Activated CD4-positive, alpha-beta memory T cell treated with anti-CD3 and anti-CD28 coated beads for 36 hours (primary cell): ENCODE measurements around the gene LARP1. TPM values are rescaled to one million over a fixed set of nuclear protein-coding genes. Genes with fewer than 3 reads are reported as not detected.

Experiments
- CTCF ChIA-PET: fragments of 350-600 bp; sonication (Branson Sonifier 250); formaldehyde crosslinking; loops from one replicate; lab custom pipeline; 2021; ENCODE audit warnings: antibody characterized with exemption, inconsistent platforms; lab: Charles Lee
- POLR2A ChIA-PET: fragments of 350-600 bp; sonication (Branson Sonifier 250); formaldehyde crosslinking; loops from one replicate; lab custom pipeline; 2021; ENCODE audit warnings: antibody characterized with exemption; lab: Charles Lee
- DNase-seq: peaks from one replicate; pipeline ENCODE4 v3.0.0-alpha.2; 2020
- H3K27ac Mint-ChIP-seq: one replicate; pipeline ENCODE4 v1.8.0; 2021; ENCODE audit warnings: mixed read lengths
- H3K27me3 Mint-ChIP-seq: one replicate; pipeline ENCODE4 v1.8.0; 2021; ENCODE audit warnings: mixed read lengths
- H3K36me3 Mint-ChIP-seq: one replicate; pipeline ENCODE4 v1.8.0; 2021; ENCODE audit warnings: mixed read lengths
- H3K4me1 Mint-ChIP-seq: one replicate; pipeline ENCODE4 v1.8.0; 2021; ENCODE audit warnings: low read depth, mixed read lengths
- H3K4me3 Mint-ChIP-seq: one replicate; pipeline ENCODE4 v1.8.0; 2021; ENCODE audit warnings: mild to moderate bottlenecking, mixed read lengths
- H3K9me3 Mint-ChIP-seq: one replicate; pipeline ENCODE4 v1.8.0; 2021; ENCODE audit warnings: mixed read lengths
- intact Hi-C: fragments of 100-400 bp; cut with micrococcal nuclease; formaldehyde crosslinking; loops from one replicate; pipeline ENCODE4 v1.15.1; 2023
- total RNA-seq, 2 experiments: library from RNA; stranded (reverse); gene quantifications; one replicate each; pipeline ENCODE4 v1.2.3, GENCODE V29; 2021

LARP1 gene
- total RNA-seq, 2 experiments from 2014 or later = 186 to 201 TPM

DNA sequence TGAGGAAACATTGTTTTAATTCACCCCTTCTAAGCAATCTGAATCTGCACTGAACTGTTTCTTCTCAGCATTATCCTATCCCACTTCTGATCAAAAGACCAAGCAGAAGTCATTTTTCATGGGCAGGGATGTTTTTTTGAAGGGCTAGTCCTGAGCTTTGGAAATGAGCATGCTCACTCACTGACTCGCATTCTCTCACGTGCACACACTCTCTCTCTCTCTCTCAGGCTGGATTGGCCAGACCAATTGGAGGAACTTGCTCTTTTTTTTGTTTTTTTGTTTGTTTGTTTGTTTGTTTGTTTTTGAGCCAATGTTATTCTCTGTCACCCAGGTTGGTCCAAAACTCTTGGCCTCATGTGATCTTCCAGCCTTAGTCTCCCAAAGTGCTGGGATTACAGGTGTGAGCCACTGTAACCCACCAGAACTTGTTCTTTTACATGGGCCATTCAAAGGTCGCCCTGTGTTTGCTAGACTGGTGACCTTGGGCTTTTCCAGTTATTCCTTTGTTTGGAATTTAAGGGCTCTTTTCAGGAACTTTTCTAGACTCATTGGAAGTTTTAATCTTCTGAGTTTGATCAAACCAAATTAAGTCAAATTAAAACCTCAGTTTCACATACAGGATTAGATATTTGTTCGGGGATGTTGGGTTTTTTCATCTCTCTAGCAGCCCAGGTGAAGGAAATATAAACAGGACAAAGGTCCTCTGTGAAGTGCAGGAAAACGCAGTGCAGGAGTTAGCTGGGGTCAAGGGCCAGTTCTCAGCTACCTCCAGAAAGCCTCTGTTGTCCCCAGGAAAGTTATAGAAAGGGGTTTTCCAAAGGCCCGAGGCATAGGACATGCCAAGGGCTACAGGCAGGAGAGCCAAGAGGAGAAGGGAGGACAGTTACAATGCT lies 82.1 kb downstream of the LARP1 start:
- ChIA-PET CTCF (no interaction called here), POLR2A (no interaction called here)
- Mint-ChIP-seq H3K36me3 (no peaks in the 10 kb centered on the region), H3K9me3 (no peaks in the 10 kb centered on the region), H3K27ac (no peak overlapping the region), H3K4me1 (no peaks in the 10 kb centered on the region), H3K4me3 (no peak overlapping the region), H3K27me3 (no peaks in the 10 kb centered on the region)
- intact Hi-C loops = no loop called here
- DNase-seq = no peak

DNA sequence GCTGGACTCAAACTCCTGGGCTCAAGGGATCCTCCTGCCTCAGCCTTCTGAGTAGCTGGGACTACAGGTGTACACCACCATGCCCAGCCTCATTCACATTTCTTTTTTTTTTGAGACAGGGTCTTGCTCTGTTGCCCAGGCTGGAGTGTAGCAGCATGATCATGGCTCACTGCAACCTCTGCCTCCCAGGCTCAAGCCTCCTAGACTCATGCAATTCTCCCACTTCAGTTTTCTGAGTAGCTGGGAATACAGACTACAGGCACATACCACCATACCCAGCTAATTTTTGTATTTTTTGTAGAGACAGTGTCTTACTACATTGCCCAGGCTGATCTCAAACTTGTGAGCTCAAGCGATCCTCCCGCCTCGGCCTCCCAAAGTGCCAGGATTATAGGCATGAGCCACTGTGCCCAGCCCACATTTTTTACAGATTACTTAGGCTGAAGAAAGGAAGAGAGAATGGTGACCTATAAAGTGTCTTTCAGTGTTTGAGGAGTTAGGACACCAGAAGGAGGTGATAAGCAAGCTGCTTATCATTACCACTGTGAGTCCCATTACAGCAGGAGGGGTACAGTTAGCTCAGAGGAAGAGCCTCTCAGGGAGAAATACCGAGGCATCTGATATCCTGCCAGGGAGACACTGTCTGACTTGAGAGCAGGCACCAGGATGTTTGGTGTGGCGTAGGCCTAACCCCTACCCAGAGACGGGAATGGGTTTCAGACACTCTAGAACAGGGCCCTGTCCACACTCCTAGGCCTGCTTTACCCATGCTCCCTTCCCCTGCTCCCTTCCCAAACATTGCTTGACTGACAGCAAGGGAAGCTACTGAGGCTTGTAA lies 85.5 kb downstream of the LARP1 start:
- ChIA-PET POLR2A (no interaction called here), CTCF (no interaction called here)
- H3K4me1 Mint-ChIP-seq = no peaks in the 10 kb centered on the region
- H3K36me3 Mint-ChIP-seq = no peaks in the 10 kb centered on the region
- H3K4me3 Mint-ChIP-seq = no peak overlapping the region
- no peak overlapping the region for H3K27ac Mint-ChIP-seq
- DNase-seq = no peak
- H3K9me3 Mint-ChIP-seq = no peaks in the 10 kb centered on the region
- intact Hi-C loops = no loop called here
- H3K27me3 Mint-ChIP-seq = no peaks in the 10 kb centered on the region

DNA sequence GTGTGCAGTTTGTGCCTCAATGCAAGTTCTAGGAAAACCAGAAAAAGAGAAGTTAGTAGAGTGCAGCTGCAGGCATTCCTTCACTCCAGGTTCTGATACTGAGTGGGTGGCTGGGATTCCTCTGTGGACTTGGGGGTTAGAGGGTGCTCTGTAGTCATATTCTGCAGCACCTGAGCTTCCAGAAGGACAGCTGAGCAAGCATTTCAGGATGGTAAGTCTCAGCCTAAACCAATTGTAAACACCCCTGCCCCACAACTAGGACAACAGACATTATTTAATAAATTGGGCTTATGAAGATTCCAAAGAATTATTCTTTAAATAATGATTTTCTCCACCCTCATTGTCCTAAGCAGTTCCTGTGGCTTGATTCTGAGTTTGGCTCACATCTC lies 86.1 kb downstream of the LARP1 start:
- intact Hi-C loops = no loop called here
- no peaks in the 10 kb centered on the region for H3K9me3 Mint-ChIP-seq
- H3K4me3 Mint-ChIP-seq = no peak overlapping the region
- no peak for DNase-seq
- H3K27me3 Mint-ChIP-seq = no peaks in the 10 kb centered on the region
- H3K36me3 Mint-ChIP-seq = no peaks in the 10 kb centered on the region
- no peak overlapping the region for H3K27ac Mint-ChIP-seq
- ChIA-PET CTCF (no interaction called here), POLR2A (no interaction called here)
- no peaks in the 10 kb centered on the region for H3K4me1 Mint-ChIP-seq

DNA sequence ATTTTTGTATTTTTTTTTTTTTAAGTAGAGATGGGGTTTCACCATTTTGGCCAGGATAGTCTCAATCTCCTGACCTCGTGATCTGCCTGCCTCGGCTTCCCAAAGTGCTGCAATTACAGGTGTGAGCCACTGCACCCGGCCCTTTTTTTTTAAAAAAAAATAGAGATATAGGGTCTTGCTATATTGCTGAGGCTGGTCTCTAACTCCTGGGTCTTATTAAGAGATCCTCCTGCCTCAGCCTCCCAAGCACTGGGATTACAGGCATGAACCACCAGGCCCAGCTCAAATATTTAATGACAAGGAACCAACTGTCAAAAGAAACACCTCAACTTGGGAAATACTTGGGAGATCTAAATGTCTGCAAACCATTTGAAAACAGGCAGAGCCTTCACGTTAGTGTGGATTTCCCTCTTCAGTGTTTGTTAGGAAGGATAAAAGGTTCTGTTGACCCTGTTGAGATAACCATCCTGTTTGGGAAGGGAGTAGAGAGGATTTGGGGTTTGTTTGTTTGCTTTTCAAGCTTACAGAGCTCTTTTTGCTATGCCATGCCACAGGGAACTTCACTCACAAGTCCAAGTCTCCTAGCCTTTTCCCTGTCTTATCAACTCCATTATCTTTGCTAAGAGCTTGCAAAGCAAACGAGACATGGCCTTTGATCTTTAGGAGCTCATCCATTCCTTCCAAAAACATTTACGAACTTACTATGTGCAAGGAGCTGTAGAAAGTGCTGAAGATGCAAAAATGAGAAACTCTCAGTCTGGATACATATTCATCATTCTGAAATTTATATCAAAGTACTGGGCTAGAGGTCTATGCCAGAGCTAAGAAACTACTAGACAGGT lies 87.7 kb downstream of the LARP1 start:
- no peaks in the 10 kb centered on the region for H3K9me3 Mint-ChIP-seq
- H3K27ac Mint-ChIP-seq = no peak overlapping the region
- ChIA-PET CTCF (no interaction called here), POLR2A (no interaction called here)
- intact Hi-C loops = no loop called here
- DNase-seq = no peak
- no peak overlapping the region for H3K4me3 Mint-ChIP-seq
- no peaks in the 10 kb centered on the region for H3K27me3 Mint-ChIP-seq
- no peaks in the 10 kb centered on the region for H3K4me1 Mint-ChIP-seq
- no peaks in the 10 kb centered on the region for H3K36me3 Mint-ChIP-seq

DNA sequence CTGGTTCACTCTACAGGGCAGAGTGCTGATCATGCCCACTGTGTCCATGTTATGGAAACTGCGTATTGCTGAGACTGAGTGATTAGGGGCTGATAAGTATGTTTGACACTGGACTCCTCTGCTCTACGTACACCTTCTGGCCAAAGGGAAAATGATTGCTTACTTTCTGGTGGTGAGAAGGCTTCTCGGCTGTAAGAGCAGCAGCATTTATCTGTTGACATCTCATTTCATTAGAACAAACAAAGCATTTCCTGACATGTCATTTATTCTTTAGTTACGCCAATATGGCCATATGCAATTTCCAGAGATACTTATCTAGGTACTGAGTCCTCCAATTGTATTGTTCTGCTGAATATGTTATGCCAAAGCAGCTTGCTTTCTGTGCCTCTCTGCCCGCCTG lies 89.6 kb downstream of the LARP1 start:
- Mint-ChIP-seq H3K4me3 (no peak overlapping the region), H3K4me1 (no peaks in the 10 kb centered on the region), H3K27me3 (no peaks in the 10 kb centered on the region), H3K9me3 (no peaks in the 10 kb centered on the region), H3K27ac (no peak overlapping the region), H3K36me3 (no peaks in the 10 kb centered on the region)
- intact Hi-C loops = no loop called here
- POLR2A ChIA-PET = interaction anchor here (1.5 kb wide), 1 partner anchor 12 kb away, joined by 4 read pairs; no protein-coding TSS in a partner anchor
- CTCF ChIA-PET = interaction anchor here (0.9 kb wide), 1 partner anchor 391 kb away, joined by 3 read pairs; no protein-coding TSS in a partner anchor
- no peak for DNase-seq

DNA sequence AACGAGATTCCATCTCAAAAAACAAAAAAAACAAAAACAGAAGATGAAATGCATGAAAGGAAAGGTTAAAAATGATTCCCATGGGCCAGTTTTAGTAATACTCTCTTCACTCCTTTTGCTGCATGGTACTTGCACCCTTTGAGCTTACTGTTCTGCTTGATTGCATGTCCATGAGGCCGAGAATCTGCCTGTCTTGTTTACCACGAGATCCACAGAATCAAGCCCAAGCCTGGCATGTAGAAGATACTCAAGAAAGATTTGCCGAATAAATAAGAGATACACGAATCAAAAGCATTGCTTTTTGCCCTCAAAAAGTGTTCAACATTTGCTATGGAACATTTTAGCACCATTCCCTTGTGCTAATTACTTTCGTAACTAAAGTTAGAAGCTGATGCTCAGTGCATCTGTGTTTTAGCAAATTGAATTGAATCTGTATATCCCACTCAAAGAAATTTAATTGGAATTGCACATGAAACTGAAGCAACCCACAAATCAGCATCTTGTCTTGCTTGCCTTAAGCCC lies 94.1 kb downstream of the LARP1 start:
- ChIA-PET POLR2A (no interaction called here), CTCF (no interaction called here)
- no peak overlapping the region for H3K27ac Mint-ChIP-seq
- intact Hi-C loops = no loop called here
- H3K4me1 Mint-ChIP-seq = no peaks in the 10 kb centered on the region
- no peaks in the 10 kb centered on the region for H3K27me3 Mint-ChIP-seq
- H3K9me3 Mint-ChIP-seq = no peaks in the 10 kb centered on the region
- no peak for DNase-seq
- no peak overlapping the region for H3K4me3 Mint-ChIP-seq
- H3K36me3 Mint-ChIP-seq = no peaks in the 10 kb centered on the region

DNA sequence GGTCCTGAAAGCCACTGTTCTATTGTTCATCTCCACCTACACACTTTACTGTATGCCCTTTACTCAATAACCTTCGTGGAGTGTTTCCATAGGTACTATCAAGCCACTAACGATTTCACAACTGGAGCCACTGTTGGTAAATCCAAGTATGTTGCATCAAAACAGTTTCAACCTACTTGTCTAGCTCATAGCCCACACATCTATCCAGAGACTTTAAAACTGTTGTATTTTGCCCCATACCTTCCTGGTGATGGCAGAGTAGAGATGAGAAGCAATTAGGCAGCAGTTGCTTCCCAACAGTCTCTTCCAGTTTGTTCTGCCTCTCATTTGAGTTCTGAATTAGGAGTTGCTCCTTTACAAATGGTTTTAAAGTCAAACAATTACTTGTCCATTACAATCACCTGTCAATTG lies 94.6 kb downstream of the LARP1 start:
- ChIA-PET CTCF (no interaction called here), POLR2A (no interaction called here)
- Mint-ChIP-seq H3K9me3 (no peaks in the 10 kb centered on the region), H3K27me3 (no peaks in the 10 kb centered on the region), H3K27ac (no peak overlapping the region), H3K4me3 (no peak overlapping the region), H3K4me1 (no peaks in the 10 kb centered on the region), H3K36me3 (no peaks in the 10 kb centered on the region)
- DNase-seq = no peak
- intact Hi-C loops = loop anchor here (10.0 kb wide), 2 partner anchors 165 to 655 kb away; partner anchors contain the start of gene GALNT10

DNA sequence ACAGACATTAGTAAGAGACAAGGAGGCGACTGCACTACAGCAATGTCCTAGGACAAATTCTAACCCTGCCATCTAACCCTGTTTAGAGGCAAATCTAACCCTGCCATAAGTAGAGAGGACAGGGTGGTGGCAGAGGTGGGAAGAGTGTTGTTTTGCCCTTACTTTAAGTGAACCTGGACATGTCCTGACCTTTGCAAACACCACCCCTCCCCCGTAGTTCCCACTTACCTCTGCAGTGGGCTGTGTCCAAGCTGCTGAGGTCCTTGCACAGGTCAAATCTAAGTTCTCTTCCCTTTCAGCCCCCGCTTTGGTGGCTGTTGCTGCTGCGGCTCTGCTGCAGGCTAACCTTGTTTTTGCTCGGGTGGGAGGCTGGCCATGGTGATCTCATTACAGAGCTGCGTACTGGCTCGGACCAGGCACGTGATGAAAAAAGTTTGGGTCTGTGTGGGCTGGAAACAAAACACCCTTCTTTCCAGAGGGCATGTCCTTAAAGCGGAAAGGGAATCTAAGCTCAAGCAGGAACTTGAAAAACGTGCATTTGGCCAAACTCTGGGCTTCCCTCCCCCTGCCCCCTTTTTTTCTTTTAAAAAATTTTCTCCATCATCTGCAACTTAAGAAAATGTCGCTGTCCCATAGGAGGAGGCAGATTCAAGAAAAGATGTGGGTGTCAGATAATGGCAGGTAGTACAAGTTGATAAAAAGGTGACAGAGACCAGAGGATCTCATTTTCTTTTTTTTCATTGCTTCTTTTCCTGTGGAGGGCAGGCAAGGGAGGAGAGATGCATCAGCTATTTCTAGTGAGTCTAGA lies 95.3 kb downstream of the LARP1 start, which contains the start of gene FAXDC2:
FAXDC2 (minus strand) TSS at position 349 of the 808 bp plus-strand sequence. CDS start 12,425 bp downstream, outside the sequence.
- no peaks in the 10 kb centered on the region for H3K9me3 Mint-ChIP-seq
- H3K4me1 Mint-ChIP-seq = no peaks in the 10 kb centered on the region
- H3K27me3 Mint-ChIP-seq = no peaks in the 10 kb centered on the region
- intact Hi-C loops = loop anchor here (10.0 kb wide), 2 partner anchors 166 to 656 kb away; partner anchors contain the start of gene GALNT10
- CTCF ChIA-PET = no interaction called here
- no peak for DNase-seq
- POLR2A ChIA-PET = no interaction called here
- no peak within 1 kb of the TSS for H3K4me3 Mint-ChIP-seq
- no peak within 1 kb of the TSS for H3K27ac Mint-ChIP-seq
- H3K36me3 Mint-ChIP-seq = no peaks in the 10 kb centered on the region

DNA sequence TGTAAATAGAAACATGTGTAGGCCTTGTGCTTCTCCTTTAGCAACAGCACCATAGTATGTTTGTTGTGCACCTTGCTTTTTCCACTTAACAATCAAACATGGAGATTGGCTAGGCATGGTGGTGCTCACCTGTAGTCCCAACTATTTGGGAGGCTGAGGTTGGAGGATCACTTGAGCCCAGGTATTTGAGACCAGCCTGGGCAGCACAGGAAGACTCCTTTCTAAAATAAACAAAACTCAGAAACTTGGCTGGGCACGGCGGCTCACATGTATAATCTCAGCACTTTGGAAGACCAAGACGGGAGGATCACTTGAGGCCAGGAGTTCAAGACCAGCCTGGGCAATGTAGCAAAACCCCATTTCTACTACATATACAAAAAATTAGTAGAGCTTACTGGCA lies 96.2 kb downstream of the LARP1 start:
- intact Hi-C loops = loop anchor here (10.0 kb wide), 2 partner anchors 167 to 657 kb away; partner anchors contain the start of gene GALNT10
- ChIA-PET CTCF (no interaction called here), POLR2A (no interaction called here)
- Mint-ChIP-seq H3K27me3 (no peaks in the 10 kb centered on the region), H3K27ac (no peak overlapping the region), H3K4me3 (no peak overlapping the region), H3K36me3 (no peaks in the 10 kb centered on the region), H3K4me1 (no peaks in the 10 kb centered on the region), H3K9me3 (no peaks in the 10 kb centered on the region)
- no peak for DNase-seq

DNA sequence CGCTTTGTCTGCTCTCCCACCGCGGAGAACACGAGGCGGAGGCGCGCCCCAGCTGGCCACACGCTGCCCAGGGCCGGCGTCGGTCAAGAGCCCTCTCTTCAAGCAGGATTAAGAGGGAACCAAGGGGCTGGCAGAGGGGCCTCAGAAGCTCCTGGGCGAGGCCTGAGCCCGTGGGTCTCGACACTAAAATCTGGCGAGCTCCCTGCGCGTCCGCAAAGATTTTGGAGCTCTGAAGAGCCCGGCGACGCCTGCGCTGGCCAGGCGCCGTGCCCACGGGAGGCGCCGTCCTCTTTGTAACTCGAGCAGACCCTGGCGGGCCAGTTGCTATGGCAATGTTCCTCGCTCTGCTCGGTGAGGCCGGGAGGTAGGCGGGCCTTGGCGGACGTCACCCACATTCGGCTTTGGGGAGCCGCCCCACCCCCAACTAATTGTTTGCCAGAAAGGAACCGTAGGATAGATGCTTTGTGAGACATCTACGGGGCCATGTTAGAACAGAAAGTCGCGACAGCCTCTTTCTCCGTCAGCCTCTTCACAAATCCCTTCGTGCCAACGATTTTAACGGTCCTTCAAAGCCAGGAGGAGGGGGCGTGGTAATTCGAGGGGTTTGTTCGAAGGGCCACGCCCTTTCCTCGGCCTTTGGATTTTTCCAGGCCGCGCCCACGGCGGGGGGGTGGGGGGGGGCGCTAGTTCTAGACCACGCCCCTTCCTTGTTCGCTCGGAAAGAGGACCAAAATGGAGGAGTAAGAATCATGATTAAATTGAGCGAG lies 102.5 kb downstream of the LARP1 start:
- peak; percentile 88 for DNase-seq
- CTCF ChIA-PET = interaction anchor here (1.1 to 2.8 kb wide), 3 partner anchors 28 to 208 kb away, joined by 3 to 12 read pairs (median 4); no protein-coding TSS in a partner anchor
- no peaks in the 10 kb centered on the region for H3K9me3 Mint-ChIP-seq

More for the DNA sequence above, 102.5 kb downstream of the LARP1 start:
- POLR2A ChIA-PET = interaction anchor here (0.9 to 1.9 kb wide), 7 partner anchors 12 to 411 kb away, joined by 3 to 9 read pairs (median 4); partner anchors contain the start of gene GEMIN5
- peaks cover 38% of the 10 kb centered on the region for H3K4me1 Mint-ChIP-seq
- peak overlapping the region; percentile 86 for H3K4me3 Mint-ChIP-seq
- peaks cover 10% of the 10 kb centered on the region for H3K36me3 Mint-ChIP-seq
- peak overlapping the region; percentile 100 for H3K27ac Mint-ChIP-seq
- intact Hi-C loops = loop anchor here (1.0 to 10.0 kb wide), 9 partner anchors 28 to 1545 kb away; partner anchors contain the start of genes FAM114A2, GALNT10, LARP1 and MFAP3
- H3K27me3 Mint-ChIP-seq = no peaks in the 10 kb centered on the region
